ENCODE data around the gene MASP1. TPM values are rescaled to one million over a fixed set of nuclear protein-coding genes. Genes with fewer than 3 reads are reported as not detected.
A peak's percentile ranks its signal among the peaks of the same experiment; 100 is the strongest.

MASP1 gene
- 1 to 10 TPM; 3.8 to 9.9 (median 6.9) TPM for total RNA-seq

- ATAC-seq (ENCODE audit: low FRiP score) (peak; percentile 22), DNase-seq (ENCODE audit: low spot score) (no peak)
- no peak for TF ChIP-seq CTCF (IDR thresholded peaks at IDR 0.05)
Measured at GRCh38 chr3:187291512-187292132, at the start of gene MASP1. Gene MASP1, minus strand, starts transcription at chr3:187291737. Its CDS starts 105 bp downstream, at chr3:187291632.

- DNase-seq (ENCODE audit: low spot score) = no peak
Measured at GRCh38 chr3:187340578-187340977, 49.0 kb upstream of the MASP1 start.

GRCh38 chr3:187336322-187336721 lies 44.8 kb upstream of the MASP1 start:
- DNase-seq (ENCODE audit: low spot score) (no peak), ATAC-seq (ENCODE audit: low FRiP score) (no peak)
- TF ChIP-seq CTCF (IDR thresholded peaks at IDR 0.05) = no peak

More at GRCh38 chr3:187340578-187340977, 49.0 kb upstream of the MASP1 start:
- no peak for ATAC-seq (ENCODE audit: low FRiP score)
- no peak for TF ChIP-seq CTCF (IDR thresholded peaks at IDR 0.05)

GRCh38 chr3:187334904-187335303 lies 43.4 kb upstream of the MASP1 start:
- DNase-seq (ENCODE audit: low spot score) (no peak), ATAC-seq (ENCODE audit: low FRiP score) (no peak)
- TF ChIP-seq CTCF (IDR thresholded peaks at IDR 0.05) = no peak

- ATAC-seq (ENCODE audit: low FRiP score) (no peak), DNase-seq (ENCODE audit: low spot score) (no peak)
- no peak for TF ChIP-seq CTCF (IDR thresholded peaks at IDR 0.05)
Measured at GRCh38 chr3:187328691-187329090, 37.2 kb upstream of the MASP1 start.

GRCh38 chr3:187327845-187328244 lies 36.3 kb upstream of the MASP1 start:
- DNase-seq (ENCODE audit: low spot score) (no peak), ATAC-seq (ENCODE audit: low FRiP score) (no peak)
- TF ChIP-seq CTCF (IDR thresholded peaks at IDR 0.05) = no peak

- no peak for DNase-seq (ENCODE audit: low spot score)
- TF ChIP-seq CTCF (IDR thresholded peaks at IDR 0.05) = no peak
- no peak for ATAC-seq (ENCODE audit: low FRiP score)
Measured at GRCh38 chr3:187325632-187326031, 34.1 kb upstream of the MASP1 start.

Measured in omental fat pad (tissue), 4 donors.